Measurements from ENCODE around the gene ARHGAP24.

Gene ARHGAP24

DNA sequence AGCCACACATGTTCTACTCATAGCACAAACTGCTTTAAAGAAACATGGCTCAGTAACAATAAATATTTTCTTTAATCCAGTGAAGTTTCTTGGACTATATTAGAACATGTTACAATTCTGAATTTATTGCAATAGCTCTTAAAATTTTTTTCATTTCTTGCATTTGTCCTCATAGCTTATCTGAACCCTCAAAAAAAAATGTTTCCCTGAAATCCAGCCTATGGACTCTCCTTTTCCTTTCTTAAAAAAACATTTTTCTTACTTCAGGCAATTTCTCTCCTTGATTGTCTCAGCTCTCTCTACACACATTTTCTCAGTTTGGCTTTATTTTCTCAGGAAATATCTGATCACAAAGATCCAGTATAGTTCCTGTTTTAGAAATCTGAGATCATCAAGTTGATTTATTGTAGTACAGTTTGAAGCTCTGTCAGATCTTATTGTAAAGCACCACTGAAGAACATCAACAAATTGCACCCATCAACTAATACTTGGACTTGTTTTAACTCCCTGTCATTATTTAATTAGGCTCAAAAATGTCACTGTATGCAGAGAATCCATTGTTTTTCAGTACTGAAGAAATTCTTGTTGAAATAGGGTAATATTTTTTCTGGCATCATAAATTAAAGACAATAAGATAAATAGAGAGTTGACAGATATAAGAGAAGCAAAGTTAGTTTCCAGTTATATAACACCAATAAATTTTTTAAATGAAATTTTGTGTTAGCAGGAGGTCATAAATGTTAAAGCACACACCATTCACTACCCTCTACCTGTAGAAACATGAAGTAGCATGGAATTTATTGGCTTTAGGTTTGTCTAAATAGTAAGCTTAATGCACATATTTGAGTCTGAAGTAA, 317.7 kb downstream of the ARHGAP24 start:
- Mint-ChIP-seq H3K4me3 (peak overlapping the region in 2 of 3 experiments; percentile 3 to 5), H3K36me3 (ENCODE audit: low read depth) (peaks cover 10% of the 10 kb centered on the region), H3K27ac (peak overlapping the region; percentile 84 to 94 (median 93)), H3K4me1 (peaks cover 61% of the 10 kb centered on the region), H3K27me3 (ENCODE audit: low read depth) (no peaks in the 10 kb centered on the region), H3K9me3 (peaks cover 9% of the 10 kb centered on the region)
- TF ChIP-seq, protein P1, sequence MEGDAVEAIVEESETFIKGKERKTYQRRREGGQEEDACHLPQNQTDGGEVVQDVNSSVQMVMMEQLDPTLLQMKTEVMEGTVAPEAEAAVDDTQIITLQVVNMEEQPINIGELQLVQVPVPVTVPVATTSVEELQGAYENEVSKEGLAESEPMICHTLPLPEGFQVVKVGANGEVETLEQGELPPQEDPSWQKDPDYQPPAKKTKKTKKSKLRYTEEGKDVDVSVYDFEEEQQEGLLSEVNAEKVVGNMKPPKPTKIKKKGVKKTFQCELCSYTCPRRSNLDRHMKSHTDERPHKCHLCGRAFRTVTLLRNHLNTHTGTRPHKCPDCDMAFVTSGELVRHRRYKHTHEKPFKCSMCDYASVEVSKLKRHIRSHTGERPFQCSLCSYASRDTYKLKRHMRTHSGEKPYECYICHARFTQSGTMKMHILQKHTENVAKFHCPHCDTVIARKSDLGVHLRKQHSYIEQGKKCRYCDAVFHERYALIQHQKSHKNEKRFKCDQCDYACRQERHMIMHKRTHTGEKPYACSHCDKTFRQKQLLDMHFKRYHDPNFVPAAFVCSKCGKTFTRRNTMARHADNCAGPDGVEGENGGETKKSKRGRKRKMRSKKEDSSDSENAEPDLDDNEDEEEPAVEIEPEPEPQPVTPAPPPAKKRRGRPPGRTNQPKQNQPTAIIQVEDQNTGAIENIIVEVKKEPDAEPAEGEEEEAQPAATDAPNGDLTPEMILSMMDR (IDR thresholded peaks at IDR 0.05; ENCODE audit: unreplicated experiment in 3 of 3) = no peak

DNA sequence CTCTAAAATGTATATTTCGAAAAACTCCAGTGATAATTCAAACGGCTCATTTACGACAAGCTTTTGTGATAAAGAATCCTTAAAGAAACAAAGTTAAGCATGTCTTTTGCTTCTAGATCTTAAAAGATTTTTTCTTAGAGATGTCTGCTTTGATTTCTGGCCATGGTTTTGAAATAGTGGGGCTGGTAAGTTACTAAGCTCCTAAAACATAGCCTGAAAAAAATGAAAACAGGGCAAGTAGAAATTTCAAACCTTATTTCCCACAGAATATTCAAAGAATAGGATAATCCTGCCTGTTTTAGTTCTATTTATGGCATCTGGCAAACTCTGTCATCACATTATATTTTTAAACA, 318.3 kb downstream of the ARHGAP24 start:
- H3K9me3 Mint-ChIP-seq = peaks cover 13% of the 10 kb centered on the region
- no peak overlapping the region for H3K4me3 Mint-ChIP-seq
- peaks cover 16% of the 10 kb centered on the region for H3K36me3 Mint-ChIP-seq (ENCODE audit: low read depth)
- H3K27ac Mint-ChIP-seq = peak overlapping the region; percentile 84 to 94 (median 93)
- TF ChIP-seq, protein P1 (IDR thresholded peaks at IDR 0.05; ENCODE audit: unreplicated experiment in 3 of 3) = no peak
- H3K27me3 Mint-ChIP-seq (ENCODE audit: low read depth) = no peaks in the 10 kb centered on the region
- peaks cover 55% of the 10 kb centered on the region for H3K4me1 Mint-ChIP-seq

DNA sequence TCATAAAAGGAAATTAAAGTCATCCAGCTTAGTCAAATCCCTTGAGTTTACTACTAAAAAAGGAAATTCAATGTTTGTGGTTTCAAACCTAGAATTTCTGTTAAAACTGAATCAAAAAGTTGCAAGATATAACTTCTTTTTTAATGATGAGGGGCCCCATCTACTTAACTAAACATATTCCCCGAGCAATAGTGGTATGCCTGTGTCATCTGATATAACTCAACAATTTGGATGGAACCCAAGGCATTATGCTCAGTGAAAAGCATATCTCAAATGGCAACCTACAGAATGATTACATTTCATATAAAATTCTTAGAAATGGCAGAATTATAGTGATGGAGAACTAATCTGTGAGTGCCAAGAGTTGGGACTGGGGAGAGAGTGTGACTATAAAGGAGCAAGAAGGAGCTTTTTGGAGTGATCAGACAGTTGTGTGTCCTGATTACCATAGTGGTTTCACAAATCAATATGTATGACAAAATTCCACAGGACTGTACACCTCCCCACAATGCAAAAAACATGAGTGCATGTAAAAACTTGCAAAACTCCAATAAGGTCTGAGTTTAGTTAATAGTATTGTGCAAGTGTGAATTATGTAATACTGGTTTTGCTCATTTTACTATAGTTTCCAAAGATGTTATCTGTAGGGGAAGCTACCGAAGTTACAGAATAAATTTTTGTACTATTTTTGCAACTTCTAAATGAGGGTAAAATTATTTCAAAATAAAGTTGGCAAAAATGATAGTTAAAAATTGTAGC, 323.2 kb downstream of the ARHGAP24 start:
- Mint-ChIP-seq H3K4me3 (no peak overlapping the region), H3K36me3 (ENCODE audit: low read depth) (peaks cover 24% of the 10 kb centered on the region), H3K27ac (no peak overlapping the region), H3K27me3 (ENCODE audit: low read depth) (no peaks in the 10 kb centered on the region), H3K9me3 (peaks cover 23% of the 10 kb centered on the region), H3K4me1 (peaks cover 14% of the 10 kb centered on the region)
- TF ChIP-seq, protein P1 (IDR thresholded peaks at IDR 0.05; ENCODE audit: unreplicated experiment in 3 of 3) = no peak

DNA sequence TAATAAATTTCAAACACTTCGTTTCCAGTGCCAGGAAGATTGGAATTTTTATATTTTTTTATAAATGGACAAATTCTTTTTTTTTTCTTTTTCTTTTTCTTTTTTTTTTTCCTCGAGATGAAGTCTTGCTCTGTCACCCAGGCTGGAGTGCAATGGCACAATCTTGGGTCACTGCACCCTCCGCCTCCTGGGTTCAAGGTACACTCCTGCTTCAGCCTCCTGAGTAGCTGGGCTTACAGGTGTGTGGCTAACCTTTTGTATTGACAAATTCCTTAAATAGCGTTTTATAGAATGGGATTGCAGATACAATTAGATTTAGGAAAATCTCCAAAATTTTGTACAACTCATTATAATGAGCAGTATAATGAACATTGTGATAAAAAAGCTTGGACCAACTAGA, 328.9 kb downstream of the ARHGAP24 start:
- Mint-ChIP-seq H3K27ac (peak overlapping the region in 1 of 3 experiments; percentile 54), H3K9me3 (peaks cover 7% of the 10 kb centered on the region), H3K27me3 (ENCODE audit: low read depth) (no peaks in the 10 kb centered on the region), H3K4me3 (no peak overlapping the region), H3K4me1 (peaks cover 54% of the 10 kb centered on the region), H3K36me3 (ENCODE audit: low read depth) (peaks cover 4% of the 10 kb centered on the region)
- TF ChIP-seq, protein P1 (IDR thresholded peaks at IDR 0.05; ENCODE audit: unreplicated experiment in 3 of 3) = no peak

DNA sequence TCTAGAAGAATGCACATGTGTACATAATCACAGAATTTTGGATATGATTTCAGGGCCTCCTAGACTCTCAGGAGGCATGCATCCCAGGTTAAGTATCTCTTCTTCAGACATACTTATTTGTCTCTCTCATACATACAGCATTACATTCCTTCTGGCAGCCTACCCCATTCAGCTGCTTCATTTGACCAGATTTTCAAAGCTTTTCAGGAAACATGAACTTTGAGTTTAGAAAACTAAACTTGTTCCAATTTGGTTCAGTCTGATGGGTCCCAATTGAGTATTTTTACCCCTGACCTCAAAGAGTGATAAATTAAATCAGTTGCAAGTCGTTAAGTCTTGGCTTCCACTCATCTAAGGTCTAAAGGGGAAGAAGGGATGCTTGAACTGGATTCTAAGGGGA, 330.9 kb downstream of the ARHGAP24 start:
- no peaks in the 10 kb centered on the region for H3K36me3 Mint-ChIP-seq (ENCODE audit: low read depth)
- peak overlapping the region in 1 of 3 experiments; percentile 44 for H3K4me3 Mint-ChIP-seq
- H3K27me3 Mint-ChIP-seq (ENCODE audit: low read depth) = no peaks in the 10 kb centered on the region
- no peaks in the 10 kb centered on the region for H3K9me3 Mint-ChIP-seq
- H3K4me1 Mint-ChIP-seq = peaks cover 56% of the 10 kb centered on the region
- TF ChIP-seq, protein P1 (IDR thresholded peaks at IDR 0.05; ENCODE audit: unreplicated experiment in 3 of 3) = no peak
- peak overlapping the region; percentile 93 to 98 (median 96) for H3K27ac Mint-ChIP-seq
